Calu3 (cell line): ENCODE results near the gene ZBTB21. TPM values are rescaled to one million over a fixed set of nuclear protein-coding genes. Genes with fewer than 3 reads are reported as not detected.

ENCODE experiments used
- BruUV-seq: library from RNA; stranded (reverse); fragments of 400-500 nt; replicated peaks from 2 replicates; lab custom pipeline; 2021; lab: Mats Ljungman, UMichigan
- CTCF ChIA-PET: fragments of 300-600 bp; sonication (Branson Sonifier 250); formaldehyde crosslinking; loops from one replicate; lab custom pipeline; 2022; ENCODE audit warnings: antibody characterized with exemption; lab: Charles Lee
- DNase-seq: peaks from one replicate; pipeline ENCODE4 v3.0.0; 2022
- H3K27ac Mint-ChIP-seq: one replicate; pipeline ENCODE4 v1.8.0; 2022; ENCODE audit warnings: mixed read lengths; ENCODE audit not compliant: unreplicated experiment
- H3K27me3 Mint-ChIP-seq: one replicate; pipeline ENCODE4 v1.8.0; 2022; ENCODE audit warnings: mixed read lengths; ENCODE audit not compliant: unreplicated experiment
- H3K36me3 Mint-ChIP-seq: one replicate; pipeline ENCODE4 v1.8.0; 2022; ENCODE audit warnings: mild to moderate bottlenecking, moderate library complexity, mixed read lengths; ENCODE audit not compliant: insufficient read depth, unreplicated experiment
- H3K4me1 Mint-ChIP-seq: one replicate; pipeline ENCODE4 v1.8.0; 2022; ENCODE audit warnings: mild to moderate bottlenecking, low read depth, mixed read lengths; ENCODE audit not compliant: unreplicated experiment
- H3K4me3 Mint-ChIP-seq: one replicate; pipeline ENCODE4 v1.8.0; 2022; ENCODE audit warnings: mild to moderate bottlenecking, low read depth, moderate library complexity, mixed read lengths; ENCODE audit not compliant: unreplicated experiment
- H3K9me3 Mint-ChIP-seq: one replicate; pipeline ENCODE4 v1.8.0; 2022; ENCODE audit warnings: low read depth, mixed read lengths; ENCODE audit not compliant: unreplicated experiment
- CTCF ChIP-seq: fragments of 200-600 bp; IDR thresholded peaks from one replicate; pipeline ENCODE4 v1.8.0; 2022; ENCODE audit warnings: antibody characterized with exemption; ENCODE audit not compliant: unreplicated experiment
- intact Hi-C: fragments of 100-400 bp; cut with micrococcal nuclease; formaldehyde crosslinking; loops from one replicate; pipeline ENCODE4 v1.10.0; 2022; ENCODE audit not compliant: unreplicated experiment
- total RNA-seq: library from RNA; stranded (reverse); gene quantifications from 2 replicates; pipeline ENCODE4 v1.2.3, GENCODE V29; 2022

Gene ZBTB21
- total RNA-seq, 1 experiment from 2014 or later: 14.5 TPM

GRCh38 chr21:41973861-41974751, 36.1 kb downstream of the ZBTB21 start:
- H3K27me3 Mint-ChIP-seq: no peaks in the 10 kb centered on the region
- no peaks in the 10 kb centered on the region for H3K9me3 Mint-ChIP-seq
- no peak overlapping the region for H3K4me3 Mint-ChIP-seq
- CTCF ChIA-PET: interaction anchor here (0.6 kb wide), 1 partner anchor 14 kb away, joined by 3 read pairs; no protein-coding TSS in a partner anchor
- H3K36me3 Mint-ChIP-seq: no peaks in the 10 kb centered on the region
- DNase-seq: no peak
- BruUV-seq: no TSS peak
- no peak for TF ChIP-seq CTCF
- no peak overlapping the region for H3K27ac Mint-ChIP-seq
- H3K4me1 Mint-ChIP-seq: no peaks in the 10 kb centered on the region
- intact Hi-C loops: no loop called here

- Mint-ChIP-seq H3K27ac (no peak overlapping the region), H3K27me3 (no peaks in the 10 kb centered on the region), H3K9me3 (no peaks in the 10 kb centered on the region), H3K36me3 (no peaks in the 10 kb centered on the region), H3K4me3 (no peak overlapping the region), H3K4me1 (no peaks in the 10 kb centered on the region)
- BruUV-seq: no TSS peak
- DNase-seq: peak; percentile 12
- CTCF ChIA-PET: no interaction called here
- intact Hi-C loops: no loop called here
- no peak for TF ChIP-seq CTCF
These were observed 36.7 kb downstream of the ZBTB21 start for GRCh38 chr21:41973427-41973831.

- H3K36me3 Mint-ChIP-seq: no peaks in the 10 kb centered on the region
- CTCF ChIA-PET: no interaction called here
- H3K9me3 Mint-ChIP-seq: no peaks in the 10 kb centered on the region
These were observed 37.5 kb downstream of the ZBTB21 start for GRCh38 chr21:41972511-41973205.

GRCh38 chr21:41971891-41972290, 38.3 kb downstream of the ZBTB21 start:
- Mint-ChIP-seq H3K36me3 (no peaks in the 10 kb centered on the region), H3K27ac (no peak overlapping the region), H3K4me1 (no peaks in the 10 kb centered on the region), H3K4me3 (no peak overlapping the region), H3K9me3 (no peaks in the 10 kb centered on the region), H3K27me3 (no peaks in the 10 kb centered on the region)
- TF ChIP-seq CTCF: no peak
- no peak for DNase-seq
- CTCF ChIA-PET: no interaction called here
- no TSS peak for BruUV-seq
- intact Hi-C loops: no loop called here

More at GRCh38 chr21:41972511-41973205, 37.5 kb downstream of the ZBTB21 start:
- Mint-ChIP-seq H3K27me3 (no peaks in the 10 kb centered on the region), H3K4me3 (no peak overlapping the region), H3K27ac (no peak overlapping the region), H3K4me1 (no peaks in the 10 kb centered on the region)
- BruUV-seq: no TSS peak
- TF ChIP-seq CTCF: no peak
- no peak for DNase-seq
- intact Hi-C loops: no loop called here
